Stimulated activated CD4-positive, alpha-beta T cell treated with anti-CD3 and anti-CD28 coated beads, Interleukin-15, amount 100 ng/mL, for 1 hour (primary cell): ENCODE results near the gene GAL3ST2.
"Not testable (repeated sequence)": the region's sequence is repeated elsewhere in the genome, so short reads cannot be mapped to it uniquely, and the experiment has no call there.

Experiments
- DNase-seq, 2 donors: peaks; one replicate each; pipeline ENCODE4 v3.0.0-alpha.2; 2020; ENCODE audit warnings: low read depth in 1 of 2, low spot score in 1 of 2

The GAL3ST2 gene

DNA sequence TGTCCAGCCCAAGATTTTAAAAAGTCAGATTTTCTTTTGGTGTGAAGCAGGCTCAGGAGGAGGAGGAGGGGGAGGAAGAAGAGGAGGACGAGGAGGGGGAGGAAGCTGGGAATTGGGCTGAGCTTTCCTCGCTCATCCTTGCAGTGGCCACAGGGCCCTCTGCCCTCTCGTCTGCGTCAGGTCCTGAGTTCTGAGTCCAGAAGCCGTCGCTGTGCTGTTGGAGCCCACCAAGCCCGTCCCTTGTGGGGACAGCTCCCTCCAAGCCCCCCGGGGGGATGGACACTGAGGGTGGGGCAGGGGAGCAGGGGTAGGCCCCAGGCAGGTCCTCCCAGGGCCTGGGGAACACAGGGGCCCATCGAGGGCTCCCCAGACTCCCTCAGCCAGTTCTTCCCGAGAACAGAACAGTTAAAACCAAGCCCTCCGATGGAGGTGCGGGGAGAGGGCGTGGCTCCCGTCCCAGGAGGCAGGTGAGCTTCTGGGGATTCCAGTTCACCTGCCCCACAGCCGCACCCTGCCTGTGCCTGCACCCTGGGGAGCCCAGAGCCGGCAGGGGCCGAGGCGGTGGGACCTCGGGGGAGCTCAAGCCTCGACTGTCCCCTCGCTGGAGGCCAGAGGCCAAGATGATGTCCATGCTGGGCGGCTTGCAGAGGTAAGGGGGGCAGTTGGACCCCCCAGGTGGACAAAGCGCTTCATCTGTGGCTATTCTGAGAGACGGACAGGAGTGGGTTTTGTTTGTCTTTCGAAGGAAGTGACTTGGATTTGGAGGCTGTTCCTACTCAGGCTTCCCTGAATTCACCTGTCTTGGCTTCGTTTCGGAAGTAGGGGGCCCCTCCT, at the start of gene GAL3ST2:
Gene GAL3ST2, plus strand, starts transcription at position 487 of the 834 bp plus-strand sequence. Its CDS starts 134 bp downstream, at position 621.
- DNase-seq, result no peak

DNA sequence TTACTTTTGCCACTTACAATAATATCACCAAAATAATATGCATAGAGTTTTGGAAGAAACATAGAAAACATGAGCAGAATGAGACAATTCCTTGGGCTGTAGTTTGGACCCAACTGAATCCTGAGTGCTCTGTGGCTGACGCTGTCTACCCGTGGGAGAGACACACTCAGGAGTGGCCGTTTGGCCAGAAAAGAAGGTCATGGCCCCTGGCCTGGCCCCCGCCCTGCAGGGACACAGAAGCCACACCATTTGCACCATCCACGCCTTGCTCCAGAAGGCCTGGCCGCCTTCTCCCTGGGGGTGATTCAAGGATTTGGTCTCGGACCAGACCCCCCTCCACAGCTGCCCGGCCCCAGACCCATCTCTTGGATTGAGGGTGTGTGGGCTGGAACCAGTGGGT, 48.6 kb upstream of the GAL3ST2 start:
- no peak for DNase-seq

DNA sequence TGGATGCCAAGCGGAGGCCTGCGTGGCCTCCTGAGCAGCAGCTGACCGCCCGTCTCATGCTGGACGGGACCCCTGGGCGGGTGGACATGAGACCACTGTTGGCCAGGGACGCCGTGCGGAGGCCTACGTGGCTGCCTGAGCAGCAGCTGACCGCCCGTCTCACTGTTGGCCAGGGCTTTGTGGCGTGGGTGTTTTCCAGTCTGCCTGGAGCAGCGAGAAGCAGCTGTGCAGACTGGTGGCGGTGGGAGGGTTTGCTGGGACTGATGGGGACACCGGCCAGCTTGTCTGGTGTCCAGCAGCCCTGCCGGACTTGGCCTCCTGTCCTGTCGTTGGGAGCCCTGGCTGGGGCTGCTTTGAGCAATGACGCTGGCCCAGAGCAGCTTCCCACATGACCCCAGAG, 48.0 kb upstream of the GAL3ST2 start:
- no peak for DNase-seq

DNA sequence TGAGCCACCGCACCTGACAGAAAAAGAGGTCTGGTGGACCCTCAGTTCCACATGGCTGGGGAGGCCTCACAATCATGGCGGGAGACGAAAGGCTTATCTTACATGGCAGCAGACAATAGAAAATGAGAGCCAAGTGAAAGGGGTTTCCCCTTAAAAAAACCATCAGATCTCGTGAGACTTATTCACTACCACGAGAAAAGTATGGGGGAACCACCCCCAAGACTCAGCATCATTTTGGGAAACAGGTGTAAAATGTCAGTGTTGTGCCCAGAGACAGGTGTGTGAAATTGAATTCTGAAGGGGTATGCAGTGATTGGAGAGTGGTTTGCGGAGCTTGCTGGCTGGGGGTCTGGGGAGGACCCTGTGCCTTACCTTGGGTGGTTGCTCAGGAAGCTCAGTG, 46.8 kb upstream of the GAL3ST2 start:
- no peak for DNase-seq

DNA sequence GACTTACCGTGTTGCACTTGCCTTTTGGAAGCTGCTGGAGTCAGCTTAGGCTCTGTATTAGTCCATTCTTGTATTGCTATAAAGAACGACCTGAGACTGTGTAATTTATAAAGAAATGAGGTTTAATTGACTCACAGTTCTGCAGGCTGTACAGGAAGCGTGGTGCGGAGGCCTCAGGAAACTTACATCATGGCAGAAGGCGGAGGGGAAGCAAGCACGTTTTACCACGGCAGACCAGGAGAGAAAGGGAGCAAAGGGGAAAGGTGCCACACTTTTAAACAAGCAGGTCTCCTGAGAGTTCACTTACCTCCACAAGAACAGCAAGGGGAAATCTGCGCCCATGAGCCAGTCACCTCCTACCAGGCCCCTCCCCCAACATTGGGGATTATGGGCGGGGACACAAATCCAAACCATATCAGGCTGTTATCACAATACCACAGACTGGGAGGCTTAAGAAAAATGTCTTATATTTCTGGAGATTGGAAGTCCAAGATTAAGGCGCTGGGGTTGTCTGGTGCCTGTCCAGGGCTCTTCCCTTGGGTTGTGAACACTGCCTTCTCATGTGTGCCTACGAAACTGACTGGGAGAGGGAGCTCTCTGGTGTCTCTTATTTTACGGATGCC, 45.8 kb upstream of the GAL3ST2 start:
- no peak for DNase-seq

DNA sequence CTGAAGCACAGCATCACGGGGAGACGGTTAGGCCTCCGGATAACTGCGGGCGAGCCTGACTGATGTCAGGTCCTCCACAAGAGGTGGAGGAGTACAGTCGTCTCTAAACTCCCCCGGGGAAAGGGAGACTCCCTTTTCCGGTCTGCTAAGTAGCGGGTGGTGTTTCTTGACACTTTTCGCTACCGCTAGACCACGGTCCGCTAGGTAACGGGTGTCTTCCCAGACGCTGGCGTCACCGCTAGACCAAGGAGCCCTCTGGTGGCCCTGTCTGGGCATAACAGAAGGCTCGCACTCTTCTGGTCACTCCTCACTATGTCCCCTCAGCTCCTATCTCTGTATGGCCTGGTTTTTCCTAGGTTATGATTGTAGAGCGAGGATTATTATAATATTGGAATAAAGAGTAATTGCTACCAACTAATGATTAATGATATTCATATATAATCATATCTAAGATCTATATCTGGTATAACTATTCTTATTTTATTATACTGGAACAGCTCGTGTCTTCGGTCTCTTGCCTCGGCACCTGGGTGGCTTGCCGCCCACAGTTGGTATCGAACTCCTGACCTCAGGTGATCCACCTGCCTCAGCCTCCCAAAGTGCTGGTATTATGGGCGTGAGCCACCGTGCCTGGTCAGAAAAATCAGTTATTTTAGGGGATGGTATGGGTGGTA, 44.0 kb upstream of the GAL3ST2 start:
- peak; percentile 19 to 42 for DNase-seq

DNA sequence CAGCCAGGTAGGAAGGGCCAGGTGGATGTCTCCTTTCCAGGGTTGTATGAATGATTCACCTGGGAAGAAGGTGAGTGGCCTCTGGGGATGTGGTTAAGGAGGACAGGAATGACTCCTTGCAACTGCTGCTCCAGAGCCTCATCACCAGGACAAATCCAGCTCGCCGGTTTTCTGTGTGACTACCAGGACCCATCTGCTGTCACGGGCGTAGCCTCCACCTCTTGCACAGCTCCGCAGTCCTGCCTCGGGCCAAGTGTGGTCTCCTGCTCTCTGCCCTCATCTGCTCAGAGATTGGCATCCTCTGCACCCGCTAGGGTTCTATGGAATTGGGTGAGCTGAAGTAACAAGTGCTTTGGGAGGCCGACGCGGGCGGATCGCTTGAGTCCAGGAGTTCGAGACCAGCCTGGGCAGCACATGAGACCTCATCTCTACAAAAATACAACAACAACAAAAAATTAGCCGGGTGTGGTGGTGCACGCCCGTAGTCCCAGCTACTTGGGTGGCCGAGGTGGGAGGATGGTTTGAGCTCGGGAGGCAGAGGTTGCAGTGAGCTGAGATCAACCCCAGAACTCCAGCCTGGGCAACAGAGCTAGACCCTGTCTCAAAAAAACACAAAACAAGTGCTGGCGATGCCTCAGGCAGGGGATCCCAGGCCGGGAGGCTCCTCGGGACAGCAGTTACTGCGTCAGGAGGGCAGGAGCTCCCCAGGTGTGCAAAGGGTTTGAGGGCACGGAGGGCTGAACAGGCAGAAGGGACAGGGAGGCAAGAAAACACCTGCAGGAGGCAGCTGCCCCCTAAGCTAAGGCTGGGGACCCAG, 43.0 kb upstream of the GAL3ST2 start:
- DNase-seq, result no peak

DNA sequence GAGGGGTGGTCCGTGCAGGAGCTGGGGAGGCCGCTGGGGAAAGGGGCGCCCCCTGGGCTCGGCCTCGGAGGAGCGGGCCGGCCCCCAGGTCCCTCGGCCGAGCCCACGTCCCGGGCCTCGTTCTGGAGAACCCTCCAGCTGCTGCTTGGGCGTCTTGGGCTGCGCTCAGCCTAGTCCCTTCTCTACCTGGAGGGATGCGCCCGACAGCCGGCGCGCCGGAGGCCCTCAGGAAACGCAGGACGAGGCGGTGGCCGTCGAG, 42.5 kb upstream of the GAL3ST2 start:
- DNase-seq, result no peak

DNA sequence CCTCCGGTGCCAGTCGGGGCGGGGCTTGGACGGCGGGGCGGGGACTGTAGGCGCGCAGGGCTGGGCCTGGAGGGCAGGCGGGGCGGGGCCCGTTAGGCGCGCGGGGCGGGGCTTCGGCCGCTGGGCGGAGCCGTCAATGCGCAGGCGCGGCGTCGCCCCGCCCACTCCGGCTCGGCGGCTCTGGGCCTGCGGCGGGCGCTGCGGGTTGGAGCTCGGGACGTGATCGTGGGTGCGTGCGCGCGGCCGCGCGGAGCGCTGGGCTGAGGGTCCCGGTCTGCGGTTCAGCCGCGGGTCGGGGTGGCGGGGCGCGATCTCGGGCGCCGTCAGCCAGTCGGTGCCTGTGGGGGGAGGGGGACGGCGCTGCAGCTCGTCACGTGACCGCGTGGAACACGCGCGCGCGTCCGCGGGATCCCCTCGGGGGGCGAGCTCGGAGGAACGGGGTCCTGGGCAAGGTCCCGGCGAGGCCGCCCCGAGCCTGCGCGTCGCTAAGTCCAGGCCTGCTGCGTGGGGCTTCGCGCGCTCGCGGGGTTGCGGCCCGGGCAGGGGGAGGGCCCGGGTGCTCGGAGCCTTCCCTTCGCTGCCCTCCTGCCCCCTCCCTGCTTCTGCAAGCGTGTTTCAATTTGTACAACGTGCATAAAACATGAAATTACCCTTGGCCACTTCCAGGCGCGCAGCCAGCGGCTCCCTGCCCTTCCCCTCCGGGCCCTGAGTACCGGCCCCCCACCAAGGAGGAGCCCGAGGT, 42.0 kb upstream of the GAL3ST2 start, which contains the start of gene D2HGDH:
Gene D2HGDH, plus strand, starts transcription at position 164 of the 742 bp plus-strand sequence. CDS start 595 bp downstream, outside the sequence.
- peak; percentile 89 to 93 for DNase-seq

DNA sequence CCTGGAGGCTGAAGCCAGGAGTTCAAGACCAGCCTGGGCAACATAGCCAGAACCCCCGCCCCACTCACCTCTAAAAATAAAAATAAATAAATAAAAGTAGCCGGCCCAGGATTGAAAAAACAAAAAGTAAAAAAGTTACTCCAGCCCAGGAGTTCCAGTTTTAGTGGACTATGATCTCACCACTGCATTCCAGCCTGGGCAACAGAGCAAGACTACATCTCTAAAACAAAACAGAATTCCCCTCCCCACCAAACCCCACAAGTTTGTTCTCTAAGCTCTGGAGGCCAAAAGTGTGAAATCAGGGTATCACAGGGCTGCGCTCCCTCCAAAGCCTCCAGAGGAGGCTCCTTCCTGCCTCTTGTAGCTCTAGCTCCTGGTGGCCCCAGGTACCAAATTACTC, 40.5 kb upstream of the GAL3ST2 start:
- DNase-seq, result no peak

DNA sequence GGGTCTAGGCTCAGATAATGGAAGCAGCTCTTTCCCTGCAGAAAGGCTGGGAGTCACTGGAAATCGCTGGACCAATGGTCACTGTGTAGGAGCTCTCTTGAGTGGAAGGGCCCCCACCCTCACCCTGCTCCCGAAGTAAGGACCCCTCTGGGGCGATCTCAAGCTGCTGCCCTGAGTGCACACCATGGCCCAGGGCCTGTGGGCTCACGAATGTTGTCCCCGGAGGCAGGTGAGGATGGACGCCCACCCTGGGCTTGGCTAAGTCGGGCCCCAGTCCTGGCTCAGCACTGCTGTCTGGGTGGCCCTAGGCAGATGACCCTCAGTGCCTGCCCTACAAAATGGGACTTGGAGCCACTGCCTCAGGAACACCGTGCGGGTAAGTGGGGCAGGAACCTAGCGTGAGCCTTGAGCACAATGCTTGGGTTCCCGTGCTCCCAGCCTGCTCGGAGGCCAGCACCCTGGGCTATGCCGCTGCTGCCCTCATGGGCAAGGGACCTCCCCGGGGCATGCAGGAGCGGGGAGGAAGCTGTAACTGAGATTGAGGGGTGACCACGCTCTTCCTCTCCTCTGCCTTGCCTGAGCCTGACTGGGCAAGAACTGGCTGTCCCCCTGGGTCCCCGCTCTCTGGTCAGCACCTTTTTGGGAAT, 38.5 kb upstream of the GAL3ST2 start:
- no peak for DNase-seq

DNA sequence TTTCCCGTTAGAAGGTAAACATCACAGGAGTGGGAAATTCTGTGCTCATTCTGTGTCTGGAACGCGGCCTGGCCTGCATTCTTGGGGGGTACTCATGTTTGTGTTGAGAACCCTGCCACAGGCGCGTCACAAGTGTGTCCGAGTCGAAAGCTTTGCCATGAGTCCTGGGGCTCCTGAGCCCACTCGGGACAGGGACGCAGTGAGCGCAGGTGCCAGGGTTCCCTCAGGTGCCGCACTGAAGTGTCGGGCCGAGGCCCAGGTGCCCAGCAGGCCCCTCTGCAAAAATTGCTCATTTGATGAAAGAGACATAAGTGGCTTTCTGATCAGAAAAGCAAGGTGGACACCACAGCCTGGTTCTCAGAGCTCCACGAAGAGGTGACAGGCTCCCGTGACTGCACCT, 37.4 kb upstream of the GAL3ST2 start:
- DNase-seq, result no peak

DNA sequence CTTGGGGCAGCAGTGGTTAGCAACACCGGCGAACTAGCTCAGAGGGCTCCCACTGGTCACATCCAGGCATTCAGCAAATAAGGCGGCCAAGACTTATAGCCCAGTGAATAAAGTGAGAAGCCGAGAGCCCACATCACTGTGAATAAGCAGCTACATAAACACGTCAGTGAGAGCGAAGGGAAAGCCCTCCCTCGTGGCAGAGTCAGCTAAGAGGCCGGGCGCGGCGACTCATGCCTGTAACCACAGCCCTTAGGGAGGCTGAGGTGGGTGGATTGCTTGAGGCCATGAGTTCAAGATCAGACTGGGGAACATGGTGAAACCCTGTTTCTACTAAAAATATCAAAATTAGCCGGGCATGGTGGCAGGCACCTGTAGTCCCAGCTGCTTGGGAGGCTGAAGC, 37.0 kb upstream of the GAL3ST2 start:
- DNase-seq, result peak in 1 of 2 donors; percentile 42

DNA sequence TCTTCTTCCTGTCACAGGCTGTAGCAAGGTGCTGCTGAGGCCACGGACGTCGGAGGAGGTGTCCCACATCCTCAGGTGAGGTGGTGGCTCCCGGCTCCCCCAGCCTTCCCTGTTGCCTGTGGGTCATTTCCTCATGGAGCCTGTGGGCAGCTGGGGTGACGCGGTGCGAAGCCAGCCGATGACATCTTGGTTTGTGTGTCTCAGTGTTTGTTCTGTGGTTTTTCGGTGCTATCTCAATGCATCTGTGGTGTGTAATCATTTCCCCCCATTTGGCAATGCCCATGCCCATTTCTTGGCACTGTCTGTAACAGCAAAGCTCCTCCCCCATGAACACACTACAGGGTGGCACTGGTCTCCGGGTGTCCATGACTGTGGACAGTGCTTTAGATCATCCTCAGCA, 35.6 kb upstream of the GAL3ST2 start:
- no peak for DNase-seq

DNA sequence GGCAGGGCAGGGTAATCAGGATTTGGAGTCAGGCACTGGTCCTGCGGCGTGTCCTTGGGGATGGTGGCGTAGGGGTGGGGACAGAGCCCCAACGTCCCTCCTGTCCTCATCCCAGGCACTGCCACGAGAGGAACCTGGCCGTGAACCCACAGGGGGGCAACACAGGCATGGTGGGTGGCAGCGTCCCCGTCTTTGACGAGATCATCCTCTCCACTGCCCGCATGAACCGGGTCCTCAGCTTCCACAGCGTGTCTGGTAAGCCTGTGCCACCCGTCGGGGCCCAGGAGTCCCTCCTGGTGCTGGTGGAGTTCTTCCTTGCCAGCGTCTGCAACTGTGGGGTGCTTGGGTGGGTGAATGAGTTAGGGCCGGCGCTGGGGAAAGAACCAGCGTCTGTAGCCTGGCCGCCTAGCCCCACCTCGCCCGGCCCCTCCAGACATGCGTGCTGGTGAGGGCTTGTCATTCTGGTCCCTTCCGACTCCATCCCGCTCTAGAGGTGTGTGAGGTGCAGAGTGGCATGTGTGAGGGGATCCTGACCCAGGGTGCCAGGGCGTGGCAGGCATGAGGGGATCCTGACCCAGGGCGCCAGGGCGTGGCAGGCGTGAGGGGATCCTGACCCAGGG, 34.2 kb upstream of the GAL3ST2 start:
- no peak for DNase-seq

DNA sequence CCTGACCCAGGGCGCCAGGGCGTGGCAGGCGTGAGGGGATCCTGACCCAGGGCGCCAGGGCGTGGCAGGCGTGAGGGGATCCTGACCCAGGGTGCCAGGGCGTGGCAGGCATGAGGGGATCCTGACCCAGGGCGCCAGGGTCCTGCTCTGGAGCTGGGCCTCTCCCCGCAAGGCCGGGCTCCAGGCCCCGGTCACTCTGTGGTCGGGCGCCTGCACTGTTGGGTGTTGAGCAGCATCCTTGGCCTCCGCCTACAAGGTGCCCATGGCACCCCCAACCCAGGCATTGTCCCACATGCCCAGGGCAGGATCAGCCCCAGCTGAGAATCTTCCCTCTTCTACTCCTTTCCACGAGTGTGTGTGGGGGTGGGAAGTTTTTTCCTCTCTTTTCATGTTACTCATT, 33.6 kb upstream of the GAL3ST2 start:
- not testable (repeated sequence) for DNase-seq

DNA sequence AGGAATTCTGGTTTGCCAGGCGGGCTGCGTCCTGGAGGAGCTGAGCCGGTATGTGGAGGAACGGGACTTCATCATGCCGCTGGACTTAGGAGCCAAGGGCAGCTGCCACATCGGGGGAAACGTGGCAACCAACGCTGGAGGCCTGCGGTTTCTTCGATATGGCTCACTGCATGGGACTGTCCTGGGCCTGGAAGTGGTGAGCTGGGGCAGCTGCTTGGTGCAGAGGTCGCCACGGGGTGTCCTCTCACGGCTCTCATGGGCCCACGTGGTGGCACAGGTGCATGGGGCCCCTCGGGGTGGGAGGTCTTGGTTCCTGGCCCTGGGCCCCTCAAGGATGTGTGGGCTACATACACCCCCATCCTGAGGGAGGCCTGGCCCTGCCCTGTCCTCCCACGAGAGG, 33.0 kb upstream of the GAL3ST2 start:
- DNase-seq, result no peak

DNA sequence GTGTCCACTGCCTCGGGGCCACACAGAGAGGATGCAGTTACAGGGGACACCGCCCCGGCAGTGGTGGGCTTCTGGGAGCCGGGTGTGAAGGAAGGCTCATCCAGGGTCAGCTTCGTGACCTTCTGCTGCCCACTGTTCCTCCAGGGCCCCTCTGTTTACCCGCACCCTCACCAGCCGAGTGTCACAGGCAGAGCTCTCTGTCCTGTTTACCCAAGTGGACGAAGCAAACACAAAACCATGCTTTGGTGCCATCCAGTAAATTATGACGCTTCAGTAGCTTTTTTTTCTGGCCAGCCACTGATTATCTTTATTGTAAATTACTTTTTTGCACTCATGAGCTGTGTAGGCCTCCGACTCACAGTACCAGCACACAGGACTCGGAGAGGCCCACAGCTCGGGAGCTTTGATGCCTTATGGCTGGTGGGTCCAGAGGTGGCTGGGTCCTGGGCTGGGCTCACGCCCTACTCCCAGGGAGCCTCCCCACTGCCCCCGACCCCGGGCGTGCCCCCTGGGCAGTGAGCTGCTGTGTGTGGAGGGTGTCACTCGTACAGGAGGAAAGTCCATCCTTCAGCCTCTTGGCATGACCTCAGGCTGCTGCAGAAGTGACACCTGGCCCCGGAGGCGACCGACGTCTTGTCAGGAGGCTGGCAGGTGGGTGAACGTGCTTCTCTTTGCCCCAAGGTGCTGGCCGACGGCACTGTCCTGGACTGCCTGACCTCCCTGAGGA, 32.4 kb upstream of the GAL3ST2 start:
- no peak for DNase-seq

DNA sequence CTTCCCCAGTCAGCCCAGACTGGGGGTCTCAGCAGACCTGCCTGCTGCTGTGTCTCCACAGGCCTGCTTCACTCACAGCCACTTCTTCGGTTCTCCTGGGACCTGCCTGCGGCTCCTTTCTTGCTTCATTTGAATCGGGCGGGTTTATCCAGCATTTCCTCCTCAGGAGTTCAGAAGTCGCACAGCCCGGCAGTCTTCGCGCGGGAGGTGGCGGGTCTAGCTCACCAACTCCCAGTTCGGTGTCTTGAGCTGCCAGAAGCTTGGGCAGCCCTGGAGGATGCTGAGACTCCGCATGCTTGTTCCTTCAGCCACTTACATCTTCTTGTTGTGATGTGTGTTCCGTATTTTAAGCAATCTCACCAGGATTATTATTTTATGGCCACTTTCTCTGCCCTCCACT, 31.3 kb upstream of the GAL3ST2 start:
- DNase-seq, result no peak
